H9 (cell line): ENCODE measurements around the gene EHD4. TPM values are rescaled to one million over a fixed set of nuclear protein-coding genes. Genes with fewer than 3 reads are reported as not detected.

Source experiments
- DNase-seq: peaks from one replicate; pipeline ENCODE4 v3.0.0-alpha.2; 2017
- H2AFZ ChIP-seq: one replicate; pipeline ENCODE4 v1.6.1; 2013; ENCODE audit warnings: mild to moderate bottlenecking, low read length, control low read depth, moderate library complexity
- H2AK5ac ChIP-seq: 2 replicates; pipeline ENCODE4 v1.6.1; 2013; ENCODE audit warnings: low read length, control low read depth, mixed read lengths; ENCODE audit not compliant: insufficient read length
- H2BK120ac ChIP-seq: one replicate; pipeline ENCODE4 v1.6.1; 2013; ENCODE audit warnings: low read depth, mild to moderate bottlenecking, low read length, control low read depth, inconsistent platforms; ENCODE audit not compliant: poor library complexity, severe bottlenecking
- H2BK12ac ChIP-seq: 2 replicates; pipeline ENCODE4 v1.6.1; 2013; ENCODE audit warnings: low read length, control low read depth, mixed read lengths, low read depth; ENCODE audit not compliant: insufficient read length
- H2BK15ac ChIP-seq: 2 replicates; pipeline ENCODE4 v1.6.1; 2013; ENCODE audit warnings: low read depth, low read length, control low read depth
- H2BK20ac ChIP-seq: one replicate; pipeline ENCODE4 v1.6.1; 2013; ENCODE audit warnings: low read depth, mild to moderate bottlenecking, low read length, control low read depth, inconsistent platforms; ENCODE audit not compliant: poor library complexity, severe bottlenecking
- H2BK5ac ChIP-seq: 2 replicates; pipeline ENCODE4 v1.6.1; 2013; ENCODE audit warnings: low read length, control low read depth, mixed read lengths; ENCODE audit not compliant: insufficient read length
- H3K14ac ChIP-seq: 2 replicates; pipeline ENCODE4 v1.6.1; 2013; ENCODE audit warnings: low read length, control low read depth; ENCODE audit not compliant: insufficient read depth
- H3K18ac ChIP-seq: 2 replicates; pipeline ENCODE4 v1.6.1; 2013; ENCODE audit warnings: low read depth, mild to moderate bottlenecking, mixed read lengths, low read length, control low read depth; ENCODE audit not compliant: insufficient read length
- H3K23ac ChIP-seq: 2 replicates; pipeline ENCODE4 v1.6.1; 2013; ENCODE audit warnings: low read length, control low read depth, mixed read lengths, low read depth; ENCODE audit not compliant: insufficient read length
- H3K23me2 ChIP-seq: 2 replicates; pipeline ENCODE4 v1.6.1; 2013; ENCODE audit warnings: low read depth, mild to moderate bottlenecking, mixed read lengths, low read length, control low read depth; ENCODE audit not compliant: insufficient read length, poor library complexity, severe bottlenecking
- H3K27ac ChIP-seq: 2 replicates; pipeline ENCODE4 v1.5.1; 2013; ENCODE audit warnings: low read length, control low read depth, mixed read lengths, low read depth; ENCODE audit not compliant: insufficient read length
- H3K27me3 ChIP-seq: 2 replicates; pipeline ENCODE4 v1.6.1; 2013; ENCODE audit warnings: low read length, control low read depth, inconsistent platforms; ENCODE audit not compliant: insufficient read depth
- H3K4ac ChIP-seq: 2 replicates; pipeline ENCODE4 v1.6.1; 2013; ENCODE audit warnings: low read depth, mild to moderate bottlenecking, control low read depth, inconsistent platforms, low read length, moderate library complexity
- H3K4me1 ChIP-seq: 2 replicates; pipeline ENCODE4 v1.6.1; 2013; ENCODE audit warnings: low read length, control low read depth, inconsistent platforms; ENCODE audit not compliant: insufficient read depth
- H3K4me2 ChIP-seq: 2 replicates; pipeline ENCODE4 v1.6.1; 2013; ENCODE audit warnings: low read length, control low read depth, mixed read lengths; ENCODE audit not compliant: insufficient read length, insufficient read depth
- H3K56ac ChIP-seq: 2 replicates; pipeline ENCODE4 v1.6.1; 2013; ENCODE audit warnings: low read depth, mild to moderate bottlenecking, mixed read lengths, low read length, control low read depth; ENCODE audit not compliant: insufficient read length
- H3K79me1 ChIP-seq: 2 replicates; pipeline ENCODE4 v1.6.1; 2013; ENCODE audit warnings: low read depth, mild to moderate bottlenecking, moderate library complexity, low read length, control low read depth, inconsistent platforms; ENCODE audit not compliant: insufficient read depth, poor library complexity, severe bottlenecking
- H3K79me2 ChIP-seq: 2 replicates; pipeline ENCODE4 v1.6.1; 2013; ENCODE audit warnings: low read length, control low read depth, inconsistent platforms; ENCODE audit not compliant: insufficient read depth
- H3K9ac ChIP-seq: 2 replicates; pipeline ENCODE4 v1.6.1; 2013; ENCODE audit warnings: low read length, control low read depth, mixed read lengths; ENCODE audit not compliant: insufficient read length; ENCODE audit errors: extremely low read depth
- H3K9me3 ChIP-seq: one replicate; pipeline ENCODE4 v1.6.1; 2013; ENCODE audit warnings: low read depth, low read length, inconsistent platforms; ENCODE audit not compliant: control insufficient read depth
- H3T11ph ChIP-seq: one replicate; pipeline ENCODE4 v1.6.1; 2013; ENCODE audit warnings: mild to moderate bottlenecking, low read length, control low read depth, inconsistent platforms
- H4K20me1 ChIP-seq: one replicate; pipeline ENCODE4 v1.6.1; 2013; ENCODE audit not compliant: control insufficient read depth, insufficient read length, insufficient read depth
- H4K5ac ChIP-seq: 2 replicates; pipeline ENCODE4 v1.6.1; 2013; ENCODE audit warnings: low read depth, mild to moderate bottlenecking, mixed read lengths, low read length, control low read depth; ENCODE audit not compliant: insufficient read length
- H4K8ac ChIP-seq: replicated peaks from 2 replicates; pipeline ENCODE4 v1.6.1; 2013; ENCODE audit warnings: low read length, control low read depth, mixed read lengths, low read depth; ENCODE audit not compliant: insufficient read length
- H4K91ac ChIP-seq: 2 replicates; pipeline ENCODE4 v1.6.1; 2013; ENCODE audit warnings: low read depth, mild to moderate bottlenecking, moderate library complexity, mixed read lengths, low read length, control low read depth; ENCODE audit not compliant: insufficient read length
- H3K27ac Mint-ChIP-seq, 3 experiments: 2 replicates in 2 of 3; 3 replicates in 1 of 3; pipeline ENCODE4 v1.8.0; 2020 to 2021; ENCODE audit warnings: mixed read lengths in 3 of 3, mild to moderate bottlenecking in 1 of 3, moderate library complexity in 1 of 3
- H3K27me3 Mint-ChIP-seq: 2 replicates; pipeline ENCODE4 v1.8.0; 2021; ENCODE audit warnings: low read depth, mild to moderate bottlenecking, moderate library complexity, mixed read lengths
- H3K36me3 Mint-ChIP-seq, 3 experiments: 2 replicates in 2 of 3; 3 replicates in 1 of 3; pipeline ENCODE4 v1.8.0; 2020 to 2021; ENCODE audit warnings: low read depth in 3 of 3, mixed read lengths in 3 of 3; ENCODE audit not compliant: insufficient read depth in 1 of 3
- H3K4me1 Mint-ChIP-seq, 2 experiments: 2 replicates each; pipeline ENCODE4 v1.8.0; 2020; ENCODE audit warnings: mixed read lengths in 2 of 2
- H3K4me3 Mint-ChIP-seq, 2 experiments: 2 replicates in 1 of 2; 3 replicates in 1 of 2; pipeline ENCODE4 v1.8.0; 2020 to 2021; ENCODE audit warnings: mild to moderate bottlenecking in 2 of 2, mixed read lengths in 2 of 2, moderate library complexity in 1 of 2
- H3K9me3 Mint-ChIP-seq, 2 experiments: 2 replicates in 1 of 2; 3 replicates in 1 of 2; pipeline ENCODE4 v1.8.0; 2020; ENCODE audit warnings: mild to moderate bottlenecking in 2 of 2, mixed read lengths in 2 of 2, moderate library complexity in 1 of 2
- WGBS: extraction: QIAGEN DNeasy Blood & Tissue Kit; methylation state at CpG from one replicate; pipeline ENCODE4 v1.1.7; 2013; ENCODE audit warnings: missing lambda C conversion rate, low lambda C conversion rate, mixed read lengths; ENCODE audit not compliant: insufficient read length; ENCODE audit errors: extremely low coverage; 5-methylcytosine and 5-hydroxymethylcytosine counted together
- total RNA-seq: library from RNA; stranded (reverse); gene quantifications from 2 replicates; pipeline ENCODE4 v1.2.1, GENCODE V29; 2021
- TF ChIP-seq, protein P1 (sequence below): fragments of 200-600 bp; sonication (generic); conservative IDR thresholded peaks from 3 replicates; pipeline ENCODE4 v1.8.0; 2021; ENCODE audit warnings: antibody characterized with exemption, mild to moderate bottlenecking

The EHD4 gene
- total RNA-seq, 1 experiment from 2014 or later: 22.9 TPM

GRCh38 chr15:41952013-41952563 is 20.3 kb downstream of the EHD4 start:
- Histone ChIP-seq H3T11ph (no peak overlapping the region), H3K9ac (no peak overlapping the region), H4K20me1 (no peaks in the 10 kb centered on the region), H2AFZ (no peak overlapping the region), H4K91ac (no peak overlapping the region), H3K79me1 (peaks cover 8% of the 10 kb centered on the region), H3K27me3 (no peaks in the 10 kb centered on the region), H2BK15ac (no peak overlapping the region), H2BK20ac (no peak overlapping the region), H3K9me3 (no peaks in the 10 kb centered on the region), H2AK5ac (no peak overlapping the region), H3K79me2 (no peaks in the 10 kb centered on the region), H2BK120ac (peak overlapping the region; percentile 64), H2BK5ac (no peak overlapping the region), H2BK12ac (no peak overlapping the region), H3K23ac (no peak overlapping the region), H3K14ac (no peak overlapping the region), H3K23me2 (no peaks in the 10 kb centered on the region), H3K4me1 (no peaks in the 10 kb centered on the region), H3K18ac (no peak overlapping the region), H3K27ac (no peak overlapping the region), H3K4ac (no peak overlapping the region), H4K8ac (no peak overlapping the region), H3K4me2 (no peak overlapping the region), H4K5ac (no peak overlapping the region), H3K56ac (no peak overlapping the region)
- Mint-ChIP-seq H3K36me3 (peaks cover 6 to 35% (median 23%) of the 10 kb centered on the region in 3 experiments; a peak in 6 of 7 replicates), H3K4me3 (no peak overlapping the region), H3K27ac (peak overlapping the region in 1 of 3 experiments; percentile 2; a peak in 1 of 7 replicates), H3K9me3 (no peaks in the 10 kb centered on the region), H3K4me1 (peaks cover 22% of the 10 kb centered on the region in 2 experiments), H3K27me3 (no peaks in the 10 kb centered on the region)
- WGBS: no CpG with 5 or more reads among the region's 12 CpGs
- no peak for DNase-seq
- TF ChIP-seq, protein P1, sequence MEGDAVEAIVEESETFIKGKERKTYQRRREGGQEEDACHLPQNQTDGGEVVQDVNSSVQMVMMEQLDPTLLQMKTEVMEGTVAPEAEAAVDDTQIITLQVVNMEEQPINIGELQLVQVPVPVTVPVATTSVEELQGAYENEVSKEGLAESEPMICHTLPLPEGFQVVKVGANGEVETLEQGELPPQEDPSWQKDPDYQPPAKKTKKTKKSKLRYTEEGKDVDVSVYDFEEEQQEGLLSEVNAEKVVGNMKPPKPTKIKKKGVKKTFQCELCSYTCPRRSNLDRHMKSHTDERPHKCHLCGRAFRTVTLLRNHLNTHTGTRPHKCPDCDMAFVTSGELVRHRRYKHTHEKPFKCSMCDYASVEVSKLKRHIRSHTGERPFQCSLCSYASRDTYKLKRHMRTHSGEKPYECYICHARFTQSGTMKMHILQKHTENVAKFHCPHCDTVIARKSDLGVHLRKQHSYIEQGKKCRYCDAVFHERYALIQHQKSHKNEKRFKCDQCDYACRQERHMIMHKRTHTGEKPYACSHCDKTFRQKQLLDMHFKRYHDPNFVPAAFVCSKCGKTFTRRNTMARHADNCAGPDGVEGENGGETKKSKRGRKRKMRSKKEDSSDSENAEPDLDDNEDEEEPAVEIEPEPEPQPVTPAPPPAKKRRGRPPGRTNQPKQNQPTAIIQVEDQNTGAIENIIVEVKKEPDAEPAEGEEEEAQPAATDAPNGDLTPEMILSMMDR: no peak
